Measurements from ENCODE around the gene GATB.

Gene GATB

GRCh38 chr4:151784706-151785105, 23.9 kb upstream of the GATB start:
- TF ChIP-seq CTCF (conservative IDR thresholded peaks at IDR 0.05), result no peak
- no peak overlapping the region for H3K27ac ChIP-seq

DNA sequence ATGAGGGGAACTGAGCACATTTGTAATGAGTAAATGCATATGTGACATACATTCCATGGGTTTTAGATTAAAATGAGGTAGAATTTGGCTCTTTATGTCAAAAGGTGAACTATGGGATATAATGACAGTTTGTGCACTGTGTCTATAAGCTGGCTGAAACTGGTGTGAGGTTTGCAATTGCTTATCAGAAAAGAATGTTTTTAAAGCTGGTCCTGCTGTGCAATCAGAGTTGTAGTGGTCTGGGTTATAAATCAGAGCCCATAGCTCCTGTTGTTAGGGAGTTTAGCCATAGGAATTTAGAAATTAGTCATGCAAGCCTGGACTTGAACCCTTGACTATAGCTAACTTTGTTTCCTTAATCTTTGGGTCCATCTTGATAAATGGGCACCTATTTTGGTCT, 23.1 kb upstream of the GATB start:
- H3K27ac ChIP-seq, result no peak overlapping the region
- TF ChIP-seq CTCF (conservative IDR thresholded peaks at IDR 0.05), result no peak

DNA sequence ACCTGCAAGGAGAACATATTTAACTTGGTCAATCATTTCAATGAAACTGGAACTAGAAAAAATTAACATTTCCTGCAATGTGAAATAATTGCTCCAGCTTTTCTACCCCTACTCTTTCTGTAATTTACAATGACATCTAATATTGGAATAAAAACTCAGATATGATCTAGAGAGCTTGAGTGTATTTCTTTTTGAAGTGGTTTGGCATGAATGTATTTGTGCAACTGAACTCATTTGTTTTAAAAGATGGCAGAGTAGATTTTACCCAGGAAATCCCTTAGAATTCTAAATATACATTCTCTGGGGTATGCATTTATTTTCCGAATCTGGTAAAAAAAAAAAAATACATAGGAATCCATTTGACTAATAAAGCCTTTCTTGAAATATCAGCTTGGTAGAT, 21.5 kb upstream of the GATB start:
- TF ChIP-seq CTCF (conservative IDR thresholded peaks at IDR 0.05), result no peak
- no peak overlapping the region for H3K27ac ChIP-seq

DNA sequence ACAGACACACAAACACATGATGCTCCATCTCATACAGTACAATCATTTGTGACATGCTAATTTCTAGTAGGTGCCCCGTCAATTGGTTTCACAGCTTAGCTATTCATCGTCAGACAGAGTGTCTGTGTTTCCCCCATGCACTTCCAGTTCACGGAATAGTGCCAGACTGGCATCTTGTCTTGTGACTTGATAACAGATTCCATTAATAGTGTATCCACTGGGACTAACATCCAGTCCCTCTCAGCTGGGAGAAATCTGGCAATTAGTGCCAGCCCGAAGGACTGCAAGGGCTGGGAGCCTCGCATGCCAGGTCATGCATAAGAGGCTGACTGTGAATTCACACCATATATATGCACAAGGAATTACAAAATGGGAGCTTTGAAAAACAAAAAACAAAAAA, 20.2 kb upstream of the GATB start:
- TF ChIP-seq CTCF (conservative IDR thresholded peaks at IDR 0.05), result no peak
- no peak overlapping the region for H3K27ac ChIP-seq

DNA sequence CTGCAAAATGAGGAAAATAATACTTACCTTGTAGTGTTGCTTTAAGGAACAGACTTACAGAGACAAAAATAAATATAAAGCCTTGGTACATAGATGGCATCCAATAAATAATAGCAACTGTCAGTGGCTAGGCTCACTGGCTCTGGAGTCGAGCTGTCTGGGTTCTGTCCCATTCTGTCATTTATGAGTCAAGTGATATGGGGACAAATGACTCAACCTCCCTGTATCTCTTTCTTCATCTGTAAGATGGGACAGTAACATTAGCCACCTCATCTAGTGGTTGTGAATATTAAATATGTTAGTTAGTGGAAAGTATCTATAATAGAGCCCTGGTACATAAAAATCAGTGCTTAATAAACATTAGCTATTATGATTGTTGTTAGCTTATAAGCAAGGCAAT, 16.7 kb upstream of the GATB start:
- TF ChIP-seq CTCF (conservative IDR thresholded peaks at IDR 0.05), result no peak
- H3K27ac ChIP-seq, result no peak overlapping the region

DNA sequence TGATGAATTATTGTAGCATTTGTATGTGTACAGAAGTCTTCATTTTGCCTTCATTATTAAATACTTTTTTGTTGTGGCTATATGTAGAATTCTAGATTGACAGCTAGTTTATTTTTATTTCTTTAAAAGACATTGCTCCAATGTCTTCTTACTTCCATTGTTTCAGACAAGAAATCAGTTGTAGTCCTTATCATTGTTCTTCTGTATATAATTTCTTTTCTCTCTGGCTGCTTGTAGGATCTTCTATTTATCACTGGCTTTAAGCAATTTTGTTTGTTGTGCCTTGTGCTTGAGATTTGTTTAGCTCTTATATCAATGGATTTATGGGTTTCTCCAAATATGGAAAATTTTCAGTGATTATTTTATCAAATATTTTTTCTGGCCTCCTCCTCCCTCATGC, 13.5 kb upstream of the GATB start:
- no peak for TF ChIP-seq CTCF (conservative IDR thresholded peaks at IDR 0.05)

GRCh38 chr4:151772274-151772673, 11.5 kb upstream of the GATB start:
- TF ChIP-seq CTCF (conservative IDR thresholded peaks at IDR 0.05), result no peak
- no peak overlapping the region for H3K27ac ChIP-seq

More for the DNA sequence above, 13.5 kb upstream of the GATB start:
- H3K27ac ChIP-seq, result no peak overlapping the region

GRCh38 chr4:151771664-151772063, 10.9 kb upstream of the GATB start:
- no peak overlapping the region for H3K27ac ChIP-seq

More at GRCh38 chr4:151771664-151772063, 10.9 kb upstream of the GATB start:
- no peak for TF ChIP-seq CTCF (conservative IDR thresholded peaks at IDR 0.05)
